SK-N-SH (cell line): ENCODE measurements around the gene AIF1.

Experiments used
- CTCF ChIP-seq: fragments of 200-600 bp; sonication (generic); IDR thresholded peaks from 2 replicates; pipeline ENCODE4 v1.6.1; 2017; ENCODE audit warnings: antibody characterized with exemption, mild to moderate bottlenecking, moderate library complexity
- FOXM1 ChIP-seq: IDR thresholded peaks from 2 replicates; pipeline ENCODE4 v1.4.0; 2012; ENCODE audit warnings: low read depth, mild to moderate bottlenecking
- GABPA ChIP-seq: IDR thresholded peaks from 2 replicates; pipeline ENCODE4 v1.4.0; 2012; ENCODE audit warnings: low read depth, mild to moderate bottlenecking
- JUND ChIP-seq: IDR thresholded peaks from 2 replicates; pipeline ENCODE4 v1.4.0; 2012
- NRF1 ChIP-seq: IDR thresholded peaks from 2 replicates; pipeline ENCODE4 v1.6.1; 2012; ENCODE audit warnings: low read depth, mild to moderate bottlenecking, low read length
- PBX3 ChIP-seq: IDR thresholded peaks from 2 replicates; pipeline ENCODE4; 2012
- POLR2AphosphoS5 ChIP-seq: IDR thresholded peaks from 2 replicates; pipeline ENCODE4 v1.6.1; 2012; ENCODE audit warnings: low read depth, low read length
- RFX5 ChIP-seq: IDR thresholded peaks from 2 replicates; pipeline ENCODE4 v1.6.1; 2012; ENCODE audit warnings: mild to moderate bottlenecking, improper control_type of control experiment, low read length
- TAF1 ChIP-seq: IDR thresholded peaks from 2 replicates; pipeline ENCODE4 v1.6.1; 2012; ENCODE audit warnings: low read depth, mild to moderate bottlenecking, low read length, moderate library complexity, borderline replicate concordance
- TEAD4 ChIP-seq: IDR thresholded peaks from 2 replicates; pipeline ENCODE4 v1.4.0; 2012; ENCODE audit warnings: mild to moderate bottlenecking, borderline replicate concordance; ENCODE audit not compliant: insufficient read depth
- USF1 ChIP-seq: IDR thresholded peaks from 2 replicates; pipeline ENCODE4 v1.4.0; 2012; ENCODE audit warnings: low read depth, borderline replicate concordance
- TF ChIP-seq, protein P1 (sequence below): IDR thresholded peaks from 2 replicates; pipeline ENCODE4 v1.6.1; 2012; ENCODE audit warnings: mild to moderate bottlenecking, low read depth, low read length, moderate library complexity
- TF ChIP-seq, protein P2 (sequence below): IDR thresholded peaks from 2 replicates; pipeline ENCODE4 v1.4.0; 2012; ENCODE audit warnings: low read depth

DNA sequence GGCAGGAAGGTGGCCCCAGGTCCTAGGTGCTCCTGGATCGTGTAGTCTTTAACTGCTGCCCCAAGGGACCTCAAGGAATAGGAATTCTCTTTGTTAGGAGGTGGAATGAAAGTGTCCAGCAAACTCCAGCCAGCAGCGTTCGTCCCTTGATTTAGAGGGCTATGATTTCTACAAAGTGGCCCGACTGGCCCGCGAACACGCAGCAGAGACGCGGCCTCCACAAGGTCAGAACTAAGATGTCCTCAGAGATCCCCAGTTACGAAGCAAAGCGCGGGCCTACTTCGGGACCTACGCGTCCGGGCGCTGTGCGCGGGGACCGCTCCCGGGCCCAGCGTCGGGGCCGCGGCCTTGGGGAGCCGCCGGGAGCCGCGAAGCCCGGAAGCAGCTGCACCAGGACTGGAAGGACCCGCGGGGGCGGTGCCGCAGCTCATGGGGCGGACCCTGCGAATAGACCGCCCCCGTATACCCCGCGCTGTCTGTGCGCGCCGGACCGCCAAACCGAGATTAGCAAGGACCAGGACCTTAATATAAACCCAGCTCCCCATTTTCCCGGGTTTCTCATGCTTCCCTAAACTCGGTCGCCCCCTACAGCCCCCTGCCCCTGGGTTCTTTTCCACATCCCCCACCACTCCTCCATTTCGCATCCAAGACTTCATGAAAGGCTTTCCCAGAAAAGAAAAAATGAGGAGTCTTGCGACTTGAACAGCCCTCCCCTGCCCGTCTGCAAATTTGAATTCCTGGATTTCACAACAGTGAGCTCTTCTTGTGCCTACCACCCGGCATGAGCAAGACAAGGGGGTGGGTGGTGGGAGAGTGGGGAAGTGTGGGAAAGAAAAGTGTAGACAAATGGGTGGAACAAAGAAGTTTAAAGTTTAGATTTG lies 45.6 kb downstream of the AIF1 start, which contains the start of gene C6orf47:
- TF ChIP-seq CTCF (no peak), POLR2AphosphoS5 (peak; percentile 84; the same call in 1 of the 2 replicates), RFX5 (no peak), FOXM1 (no peak), TAF1 (peak; percentile 76; the same call in 1 of the 2 replicates), GABPA (peak; percentile 44), PBX3 (peak; percentile 54), USF1 (no peak), TEAD4 (no peak), JUND (0 out of 2 replicates have a peak, but pooled peaks have one; percentile 8), NRF1 (0 out of 2 replicates have a peak, but pooled peaks have one; percentile 2)
- TF ChIP-seq, protein P1, sequence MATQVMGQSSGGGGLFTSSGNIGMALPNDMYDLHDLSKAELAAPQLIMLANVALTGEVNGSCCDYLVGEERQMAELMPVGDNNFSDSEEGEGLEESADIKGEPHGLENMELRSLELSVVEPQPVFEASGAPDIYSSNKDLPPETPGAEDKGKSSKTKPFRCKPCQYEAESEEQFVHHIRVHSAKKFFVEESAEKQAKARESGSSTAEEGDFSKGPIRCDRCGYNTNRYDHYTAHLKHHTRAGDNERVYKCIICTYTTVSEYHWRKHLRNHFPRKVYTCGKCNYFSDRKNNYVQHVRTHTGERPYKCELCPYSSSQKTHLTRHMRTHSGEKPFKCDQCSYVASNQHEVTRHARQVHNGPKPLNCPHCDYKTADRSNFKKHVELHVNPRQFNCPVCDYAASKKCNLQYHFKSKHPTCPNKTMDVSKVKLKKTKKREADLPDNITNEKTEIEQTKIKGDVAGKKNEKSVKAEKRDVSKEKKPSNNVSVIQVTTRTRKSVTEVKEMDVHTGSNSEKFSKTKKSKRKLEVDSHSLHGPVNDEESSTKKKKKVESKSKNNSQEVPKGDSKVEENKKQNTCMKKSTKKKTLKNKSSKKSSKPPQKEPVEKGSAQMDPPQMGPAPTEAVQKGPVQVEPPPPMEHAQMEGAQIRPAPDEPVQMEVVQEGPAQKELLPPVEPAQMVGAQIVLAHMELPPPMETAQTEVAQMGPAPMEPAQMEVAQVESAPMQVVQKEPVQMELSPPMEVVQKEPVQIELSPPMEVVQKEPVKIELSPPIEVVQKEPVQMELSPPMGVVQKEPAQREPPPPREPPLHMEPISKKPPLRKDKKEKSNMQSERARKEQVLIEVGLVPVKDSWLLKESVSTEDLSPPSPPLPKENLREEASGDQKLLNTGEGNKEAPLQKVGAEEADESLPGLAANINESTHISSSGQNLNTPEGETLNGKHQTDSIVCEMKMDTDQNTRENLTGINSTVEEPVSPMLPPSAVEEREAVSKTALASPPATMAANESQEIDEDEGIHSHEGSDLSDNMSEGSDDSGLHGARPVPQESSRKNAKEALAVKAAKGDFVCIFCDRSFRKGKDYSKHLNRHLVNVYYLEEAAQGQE = no peak; the same call in 1 of the 2 replicates
- TF ChIP-seq, protein P2, sequence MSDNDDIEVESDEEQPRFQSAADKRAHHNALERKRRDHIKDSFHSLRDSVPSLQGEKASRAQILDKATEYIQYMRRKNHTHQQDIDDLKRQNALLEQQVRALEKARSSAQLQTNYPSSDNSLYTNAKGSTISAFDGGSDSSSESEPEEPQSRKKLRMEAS = 0 out of 2 replicates have a peak, but pooled peaks have one; percentile 38
